GM18861 (cell line): ENCODE data around the gene ZNF672.

Source experiments
- ATAC-seq: cut with Tn5 transposase; IDR thresholded peaks from one replicate; pipeline ENCODE4 v1.9.1; 2021; ENCODE audit not compliant: unreplicated experiment

Gene ZNF672

DNA sequence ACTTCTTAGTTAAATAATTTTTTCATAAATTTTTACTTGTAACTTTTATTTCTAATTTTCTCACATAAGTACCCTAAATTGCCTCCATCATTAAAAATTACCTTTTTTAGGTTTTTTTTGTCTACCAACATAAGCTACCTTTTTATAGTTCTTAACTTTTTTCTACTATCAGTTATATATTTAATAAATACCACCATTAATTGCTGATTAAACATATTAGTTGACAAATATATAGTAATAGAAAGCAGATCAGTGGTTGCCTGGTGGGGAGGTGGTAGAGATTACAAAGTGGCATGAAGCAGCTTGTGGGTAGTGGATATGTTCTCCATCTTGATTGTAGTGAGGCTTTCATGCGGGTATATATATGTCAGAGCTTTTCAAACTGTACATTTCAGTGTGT lies 6.2 kb upstream of the ZNF672 start:
- ATAC-seq = no peak

DNA sequence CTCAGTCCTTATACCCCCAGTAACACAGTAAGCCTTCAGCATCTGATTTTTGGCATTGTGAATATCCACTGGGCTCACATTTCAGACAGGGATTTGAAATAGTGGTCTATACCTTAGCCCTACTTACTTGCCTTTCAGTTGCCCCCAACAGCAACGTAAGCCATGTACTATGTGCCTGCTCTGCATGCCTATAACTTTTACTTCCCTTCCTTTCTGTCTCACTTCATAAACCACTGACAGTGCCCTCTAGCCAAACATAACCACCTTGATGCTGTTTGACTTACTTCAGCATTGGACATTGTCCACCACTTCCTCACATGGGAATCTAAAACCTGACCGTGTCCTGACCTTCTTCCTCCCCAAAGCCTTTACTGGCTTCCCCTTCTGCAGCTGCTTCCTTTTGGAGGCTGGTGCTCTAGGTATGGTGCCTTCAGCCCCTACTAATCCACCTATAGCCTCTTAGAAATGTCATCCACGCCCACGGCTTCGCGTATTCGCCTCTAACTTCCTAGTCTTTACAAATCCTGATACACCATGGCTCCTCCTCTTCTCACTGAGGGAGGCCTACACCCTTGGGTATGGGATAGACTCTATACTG lies 3.6 kb upstream of the ZNF672 start:
- no peak for ATAC-seq

- ATAC-seq = no peak
Measured at GRCh38 chr1:248837045-248837780, 811 bp upstream of the ZNF672 start.

- peak; percentile 55 for ATAC-seq
Measured at GRCh38 chr1:248838357-248839167, 538 bp downstream of the ZNF672 start.

DNA sequence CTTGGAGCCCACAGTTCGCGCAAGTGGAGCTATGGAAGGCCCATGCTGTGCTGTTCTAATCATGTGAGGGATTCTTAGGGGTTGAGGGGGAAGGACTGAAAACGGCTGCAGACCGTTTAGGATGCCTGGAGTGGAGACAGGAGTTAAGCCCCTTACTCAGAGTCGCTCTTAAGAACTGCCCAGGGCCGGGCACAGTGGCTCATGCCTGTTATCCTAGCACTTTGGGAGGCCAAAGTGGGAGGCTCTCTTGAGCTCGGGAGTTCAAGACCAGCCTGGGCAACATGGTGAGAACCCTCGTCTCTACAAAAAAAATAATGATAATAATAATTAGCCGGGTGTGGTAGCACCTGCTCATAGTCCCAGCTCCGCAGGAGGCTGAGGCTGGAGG lies 1.1 kb downstream of the ZNF672 start:
- no peak for ATAC-seq

DNA sequence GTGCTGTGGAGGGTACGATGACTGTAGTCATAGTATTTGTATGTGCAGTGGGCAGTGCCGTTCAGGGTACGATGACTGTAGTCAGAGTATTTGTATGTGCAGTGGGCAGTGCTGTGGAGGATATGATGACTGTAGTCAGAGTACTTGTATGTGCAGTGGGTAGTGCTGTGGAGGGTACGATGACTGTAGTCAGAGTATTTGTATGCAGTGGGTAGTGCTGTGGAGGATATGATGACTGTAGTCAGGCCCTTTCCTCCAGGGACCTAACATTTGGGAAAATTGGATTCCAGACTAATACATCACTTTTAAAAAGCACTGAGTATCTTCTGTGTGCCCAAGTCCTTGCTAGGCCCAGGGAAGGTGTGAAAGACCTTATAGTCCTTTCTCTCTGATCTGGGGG lies 2.9 kb downstream of the ZNF672 start:
- ATAC-seq = no peak

DNA sequence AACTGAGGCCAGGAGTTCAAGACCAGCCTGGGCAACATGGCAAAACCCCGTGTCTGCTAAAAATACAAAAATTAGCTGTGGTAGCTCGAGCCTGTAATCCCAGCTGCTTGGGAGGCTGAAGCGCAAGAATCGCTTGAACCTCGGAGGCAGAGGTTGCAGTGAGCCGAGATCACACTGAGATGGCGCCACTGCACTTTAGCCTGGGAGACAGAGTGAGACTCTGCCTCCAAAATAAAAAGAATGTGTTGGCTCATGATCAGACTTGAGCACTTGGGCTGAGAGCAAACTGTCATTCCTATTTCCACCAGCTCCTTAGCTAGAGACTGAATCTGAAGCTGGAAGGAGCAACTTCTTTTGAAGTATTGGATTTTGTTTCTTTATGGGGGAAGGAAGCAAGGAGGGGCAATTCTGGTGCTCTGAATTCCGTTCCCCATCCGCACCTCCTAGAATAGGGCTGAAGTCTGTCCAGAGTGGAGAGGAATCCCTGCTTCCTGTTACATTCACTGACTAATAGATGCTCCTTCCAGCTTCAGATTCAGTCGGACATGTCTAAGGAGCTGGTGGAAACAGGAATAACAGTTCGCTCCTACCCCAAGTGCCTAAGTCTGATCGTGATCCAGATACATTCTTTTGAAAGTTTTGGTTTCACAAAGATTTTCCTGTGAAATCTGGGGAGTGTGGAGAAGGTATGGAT lies 3.8 kb downstream of the ZNF672 start:
- no peak for ATAC-seq

GRCh38 chr1:248842781-248843331 lies 4.8 kb downstream of the ZNF672 start:
- peak; percentile 21 for ATAC-seq

- no peak for ATAC-seq
Measured at GRCh38 chr1:248843687-248844086, 5.7 kb downstream of the ZNF672 start.

- ATAC-seq = no peak
Measured at GRCh38 chr1:248844526-248844925, 6.5 kb downstream of the ZNF672 start.

DNA sequence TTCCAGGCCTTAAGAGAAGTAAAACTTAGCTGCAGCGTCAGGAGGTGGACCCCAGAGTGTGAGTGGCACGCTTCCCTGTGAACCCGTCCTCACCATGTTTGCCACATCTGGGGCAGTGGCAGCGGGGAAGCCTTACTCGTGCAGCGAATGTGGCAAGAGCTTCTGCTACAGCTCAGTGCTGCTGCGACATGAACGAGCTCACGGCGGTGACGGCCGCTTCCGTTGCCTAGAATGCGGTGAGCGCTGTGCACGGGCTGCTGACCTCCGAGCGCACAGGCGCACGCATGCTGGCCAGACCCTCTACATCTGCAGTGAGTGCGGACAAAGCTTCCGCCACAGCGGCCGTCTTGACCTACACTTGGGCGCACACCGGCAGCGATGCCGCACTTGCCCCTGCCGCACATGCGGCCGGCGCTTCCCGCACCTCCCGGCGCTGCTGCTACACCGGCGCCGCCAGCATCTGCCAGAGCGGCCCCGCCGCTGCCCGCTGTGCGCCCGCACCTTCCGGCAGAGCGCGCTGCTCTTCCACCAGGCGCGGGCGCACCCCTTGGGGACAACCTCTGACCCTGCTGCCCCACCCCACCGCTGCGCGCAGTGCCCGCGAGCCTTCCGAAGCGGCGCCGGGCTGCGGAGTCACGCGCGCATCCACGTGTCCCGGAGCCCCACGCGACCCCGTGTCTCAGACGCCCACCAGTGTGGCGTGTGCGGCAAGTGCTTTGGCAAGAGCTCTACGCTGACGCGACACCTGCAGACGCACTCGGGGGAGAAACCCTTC lies 9.3 kb downstream of the ZNF672 start:
- no peak for ATAC-seq

DNA sequence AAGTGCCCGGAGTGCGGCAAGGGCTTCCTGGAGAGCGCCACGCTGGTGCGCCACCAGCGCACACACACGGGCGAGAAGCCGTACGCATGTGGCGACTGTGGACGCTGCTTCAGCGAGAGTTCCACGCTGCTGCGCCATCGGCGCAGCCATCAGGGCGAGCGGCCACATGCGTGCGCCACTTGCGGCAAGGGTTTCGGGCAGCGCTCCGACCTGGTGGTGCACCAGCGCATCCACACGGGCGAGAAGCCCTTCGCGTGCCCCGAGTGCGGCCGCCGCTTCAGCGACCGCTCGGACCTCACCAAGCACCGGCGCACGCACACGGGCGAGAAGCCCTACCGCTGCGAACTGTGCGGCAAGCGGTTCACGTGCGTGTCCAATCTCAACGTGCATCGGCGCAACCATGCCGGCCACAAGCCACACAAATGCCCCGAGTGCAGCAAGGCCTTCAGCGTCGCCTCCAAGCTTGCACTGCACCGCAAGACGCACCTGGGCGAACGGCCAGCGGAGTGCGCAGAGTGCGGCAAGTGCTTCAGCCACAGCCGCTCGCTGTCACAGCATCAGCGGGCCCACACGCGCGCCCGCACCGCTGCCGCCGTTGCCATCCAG lies 10.0 kb downstream of the ZNF672 start:
- no peak for ATAC-seq

DNA sequence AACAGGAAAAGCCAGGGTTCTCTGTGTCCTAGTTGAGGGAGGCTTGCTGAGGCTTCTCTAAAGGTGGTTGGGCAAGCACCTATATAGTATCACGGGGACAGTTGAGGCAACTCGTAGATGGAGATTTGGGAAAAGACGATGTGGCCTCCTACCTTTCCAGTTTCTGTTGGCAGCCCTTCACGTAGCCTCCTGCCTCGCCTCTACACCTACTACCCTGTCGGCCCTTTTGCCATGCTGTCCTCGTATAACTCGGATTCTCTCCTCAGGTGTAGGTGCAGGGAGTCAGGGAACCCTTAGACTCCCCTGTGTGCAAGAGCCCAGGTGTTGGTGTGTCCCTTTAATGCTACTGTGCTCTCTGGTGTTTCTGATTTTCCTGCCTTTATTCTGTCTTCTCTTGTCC lies 10.6 kb downstream of the ZNF672 start:
- no peak for ATAC-seq

GRCh38 chr1:248849152-248849551 lies 11.1 kb downstream of the ZNF672 start:
- ATAC-seq = no peak

GRCh38 chr1:248849637-248850036 lies 11.6 kb downstream of the ZNF672 start:
- no peak for ATAC-seq

GRCh38 chr1:248850124-248850523 lies 12.1 kb downstream of the ZNF672 start:
- ATAC-seq = no peak

GRCh38 chr1:248850536-248851251 lies 12.7 kb downstream of the ZNF672 start:
- no peak for ATAC-seq

DNA sequence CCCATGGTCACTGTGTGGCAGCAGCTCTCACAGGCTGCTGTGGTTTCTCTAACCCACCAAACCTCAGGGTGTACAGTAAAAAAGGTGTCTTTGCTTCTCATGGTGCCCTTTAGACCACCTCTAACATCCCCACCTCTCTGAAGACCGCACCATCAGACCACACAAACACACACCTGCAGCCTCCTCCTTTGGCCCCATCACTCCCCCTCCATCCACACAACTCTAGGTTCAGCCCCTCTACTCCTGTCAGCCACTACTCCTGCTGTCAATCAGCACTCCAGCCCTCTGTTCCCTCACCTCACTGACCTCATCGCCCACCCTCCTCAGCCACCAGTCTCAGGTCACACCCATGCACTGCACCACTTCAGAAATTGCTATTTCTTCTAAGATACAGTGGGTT lies 13.4 kb downstream of the ZNF672 start:
- ATAC-seq = no peak
